Stimulated activated CD8-positive, alpha-beta memory T cell treated with anti-CD3 and anti-CD28 coated beads, Interleukin-15, amount 100 ng/mL, for 48 hours (primary cell): Measurements from ENCODE around the gene PPM1N.

Source experiments
- DNase-seq, 2 donors: peaks; one replicate each; pipeline ENCODE4 v3.0.0-alpha.2; 2020; ENCODE audit warnings: low read depth in 2 of 2

The PPM1N gene

DNA sequence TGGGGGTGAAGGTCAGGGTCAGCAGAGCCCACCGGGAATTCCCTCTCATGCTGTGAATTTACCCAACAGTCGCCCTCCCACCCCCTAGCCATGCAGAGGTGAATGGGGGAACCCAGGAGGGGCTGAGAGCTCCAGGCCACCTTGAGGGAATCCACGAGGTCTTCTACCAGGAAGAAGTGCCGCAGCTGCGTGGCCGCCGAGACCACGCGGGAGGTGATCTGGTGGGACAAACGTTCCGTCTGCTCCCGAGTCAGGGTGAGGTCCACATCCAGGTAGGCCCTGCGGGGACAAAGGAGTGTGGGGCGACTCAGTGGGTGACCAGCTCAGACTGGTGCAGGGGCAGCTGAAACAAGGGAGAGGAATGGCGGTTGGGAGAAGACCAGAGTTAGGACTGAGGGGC lies 9.5 kb upstream of the PPM1N start:
- DNase-seq = no peak

DNA sequence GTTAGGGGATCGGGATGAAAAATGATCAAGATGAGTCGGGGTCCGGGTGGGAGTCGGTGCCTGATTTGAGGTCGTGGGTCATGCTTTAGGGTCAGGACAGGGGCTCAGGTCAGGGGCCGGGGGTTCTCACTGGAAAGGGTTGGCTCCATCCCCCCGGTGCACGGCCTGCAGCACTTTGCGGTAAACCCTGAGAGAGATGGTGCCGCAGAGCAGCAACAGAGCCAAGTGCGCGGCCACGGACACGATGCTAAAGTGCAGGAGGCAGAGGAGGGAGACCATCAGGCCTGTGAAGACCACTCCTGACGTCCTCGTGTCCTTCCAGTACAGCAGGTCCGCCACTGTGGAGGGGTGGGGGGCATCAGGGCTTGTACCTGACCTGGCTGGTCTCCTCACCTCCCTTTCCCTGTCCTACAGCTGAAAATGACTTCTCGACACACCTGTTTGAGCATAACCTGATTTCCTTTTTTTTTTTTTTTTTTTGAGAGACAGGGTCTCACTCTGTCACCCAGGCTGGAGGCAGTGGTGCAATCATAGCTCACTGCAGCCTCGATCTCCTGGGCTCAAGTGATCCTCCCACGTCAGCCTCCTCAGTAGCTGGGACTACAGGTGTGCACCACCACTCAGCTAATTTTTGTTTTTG lies 8.9 kb upstream of the PPM1N start:
- DNase-seq = no peak

GRCh38 chr19:45492137-45492626 lies 6.1 kb upstream of the PPM1N start:
- DNase-seq = no peak

DNA sequence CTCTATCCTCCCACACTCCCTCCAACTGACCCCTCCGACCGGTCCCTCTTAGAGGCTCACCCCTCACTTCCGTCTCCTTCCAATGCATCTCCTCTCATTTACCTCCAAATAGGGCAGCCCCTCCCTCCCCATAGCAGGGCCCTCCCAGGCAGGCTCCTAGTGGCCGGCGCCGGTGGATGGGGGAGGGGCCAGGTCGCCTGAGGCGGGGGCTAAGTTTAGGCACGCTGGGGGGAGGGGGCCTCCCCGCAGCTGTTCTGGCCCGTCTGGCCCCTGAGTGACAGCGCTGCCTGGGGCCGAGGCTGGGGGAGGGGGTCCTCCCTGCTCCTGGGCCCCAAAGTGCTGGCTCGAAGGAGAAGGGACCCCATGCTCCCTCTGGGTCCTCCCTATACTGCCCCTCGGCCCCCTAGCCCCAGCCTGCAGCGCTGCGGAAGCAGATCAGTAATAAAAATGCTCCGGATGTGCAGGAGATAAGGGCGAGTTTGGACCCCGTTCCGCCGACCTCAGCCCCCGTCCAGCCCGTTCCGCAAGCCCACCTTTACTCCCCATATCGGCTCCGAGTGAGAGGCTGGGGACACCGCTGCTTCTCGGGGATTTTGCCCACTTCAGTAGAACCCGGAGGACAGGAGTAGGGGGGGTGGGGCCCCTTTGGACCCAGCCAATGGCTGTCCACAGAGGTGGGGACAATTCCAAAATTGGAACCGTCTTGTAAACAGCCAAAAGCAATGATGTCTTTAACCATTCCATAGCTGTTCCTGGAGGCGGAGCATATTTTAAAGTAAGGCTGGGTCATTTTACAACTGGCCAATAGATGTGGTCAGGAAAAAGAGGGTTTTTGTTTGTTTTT lies 5.4 kb upstream of the PPM1N start:
- DNase-seq = no peak

DNA sequence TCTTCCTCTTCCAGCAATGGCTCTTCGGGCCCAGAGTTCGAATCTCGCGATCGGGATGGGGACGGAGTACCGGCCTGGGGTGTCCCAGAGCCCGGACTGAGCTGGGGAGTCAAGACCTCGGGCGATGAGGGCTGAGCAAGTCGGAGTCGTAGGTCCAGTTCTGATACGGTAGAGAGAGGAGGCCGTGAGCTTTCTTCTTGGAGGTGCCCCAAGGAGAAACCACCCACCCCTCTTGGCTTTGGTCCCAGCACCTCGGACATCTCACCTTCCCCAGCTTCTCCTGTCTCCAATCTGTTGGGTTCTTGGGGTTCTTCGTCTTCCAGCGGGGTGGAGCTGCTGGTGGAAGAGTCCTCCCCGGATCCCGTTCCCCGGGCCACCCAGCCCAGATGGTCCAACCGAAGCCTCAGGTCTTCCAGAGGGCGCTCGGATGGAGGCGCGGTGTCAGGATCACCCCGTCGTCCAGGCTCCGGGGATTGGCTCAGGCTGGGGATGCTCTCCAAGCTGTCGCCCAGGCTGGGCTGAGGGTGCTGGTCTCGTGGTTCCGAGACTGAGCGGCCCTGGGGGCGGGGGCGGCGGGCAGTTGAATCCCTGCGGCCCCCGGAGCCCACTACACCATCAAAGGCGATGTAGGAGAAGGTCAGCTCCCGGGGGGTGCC lies 3.9 kb upstream of the PPM1N start:
- DNase-seq = no peak

GRCh38 chr19:45495178-45495577 lies 3.1 kb upstream of the PPM1N start:
- no peak for DNase-seq

- DNase-seq = no peak
These were observed 1.8 kb upstream of the PPM1N start for GRCh38 chr19:45496349-45496953.

DNA sequence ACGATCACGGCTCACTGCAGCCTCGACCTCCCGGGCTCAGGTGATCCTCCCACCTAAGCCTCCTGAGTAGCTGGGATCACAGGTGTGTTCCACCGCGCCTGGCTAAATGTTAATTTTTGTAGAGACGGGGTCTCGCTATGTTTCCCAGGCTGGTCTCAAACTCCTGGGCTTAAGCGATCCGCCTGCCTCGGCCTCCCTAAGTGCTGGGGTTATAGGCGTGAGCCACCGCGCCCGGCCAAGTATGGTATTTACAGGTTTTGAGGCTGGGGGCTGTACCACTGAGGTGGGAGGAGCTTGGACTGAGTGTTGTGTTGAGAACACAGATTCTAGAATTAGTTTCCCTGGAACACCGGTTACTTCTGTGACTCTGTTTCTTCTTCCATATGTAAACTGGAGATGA lies 452 bp upstream of the PPM1N start:
- no peak for DNase-seq

DNA sequence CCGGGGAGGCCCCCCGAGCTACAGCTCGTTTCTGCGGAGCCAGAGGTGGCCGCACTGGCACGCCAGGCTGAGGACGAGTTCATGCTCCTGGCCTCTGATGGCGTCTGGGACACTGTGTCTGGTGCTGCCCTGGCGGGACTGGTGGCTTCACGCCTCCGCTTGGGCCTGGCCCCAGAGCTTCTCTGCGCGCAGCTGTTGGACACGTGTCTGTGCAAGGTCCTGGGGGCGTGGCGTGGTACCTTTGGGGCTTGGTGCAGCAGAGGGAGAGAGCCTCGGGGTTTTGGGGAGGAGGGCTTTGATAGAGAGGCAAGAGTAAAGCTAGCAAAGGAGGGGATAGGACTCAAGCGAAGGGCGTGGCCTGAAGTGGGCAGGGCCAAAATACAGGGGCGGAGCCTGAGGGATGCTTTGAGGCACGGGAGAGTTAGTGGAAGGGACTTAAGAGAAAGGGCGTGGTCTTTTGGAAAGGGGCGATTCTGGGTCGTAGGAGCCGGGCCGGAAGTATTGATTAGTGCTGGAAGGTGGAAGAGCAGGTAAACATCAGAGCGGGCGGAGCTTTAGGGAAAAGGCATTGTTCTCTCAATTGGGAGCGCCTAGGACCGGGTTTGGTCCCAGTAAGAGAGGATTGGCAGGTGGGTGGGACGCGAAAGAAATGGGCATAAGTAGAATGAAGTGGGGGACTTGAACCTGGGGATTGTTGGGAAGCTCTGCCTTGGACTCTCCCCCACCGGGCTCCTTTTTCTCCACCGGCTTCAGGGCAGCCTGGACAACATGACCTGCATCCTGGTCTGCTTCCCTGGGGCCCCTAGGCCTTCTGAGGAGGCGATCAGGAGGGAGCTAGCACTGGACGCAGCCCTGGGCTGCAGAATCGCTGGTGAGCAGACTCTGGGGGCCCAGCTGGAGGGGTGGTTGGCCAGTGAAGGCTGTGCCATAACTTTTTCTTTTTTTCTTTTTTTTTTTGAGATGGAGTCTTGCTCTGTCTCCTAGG lies 1.2 kb downstream of the PPM1N start:
- DNase-seq = peak in 1 of 2 donors; percentile 72

GRCh38 chr19:45500918-45501729 lies 2.9 kb downstream of the PPM1N start:
- DNase-seq = no peak

DNA sequence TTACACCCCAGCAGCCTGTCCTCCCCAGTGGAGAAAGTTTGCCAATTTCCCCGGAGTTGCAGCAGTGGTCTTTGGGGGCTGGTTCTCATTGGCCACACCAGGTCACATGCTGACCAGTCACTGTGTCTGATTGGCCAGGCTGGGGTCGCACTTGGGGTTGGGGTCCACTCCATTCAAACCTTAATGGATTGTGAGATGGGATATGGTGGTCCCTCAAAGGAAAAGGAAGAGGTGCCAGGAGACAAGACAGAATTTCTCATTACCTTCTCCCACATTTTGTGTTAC lies 3.4 kb downstream of the PPM1N start:
- DNase-seq = no peak

- DNase-seq = no peak
These were observed 3.9 kb downstream of the PPM1N start for GRCh38 chr19:45502111-45502510.

DNA sequence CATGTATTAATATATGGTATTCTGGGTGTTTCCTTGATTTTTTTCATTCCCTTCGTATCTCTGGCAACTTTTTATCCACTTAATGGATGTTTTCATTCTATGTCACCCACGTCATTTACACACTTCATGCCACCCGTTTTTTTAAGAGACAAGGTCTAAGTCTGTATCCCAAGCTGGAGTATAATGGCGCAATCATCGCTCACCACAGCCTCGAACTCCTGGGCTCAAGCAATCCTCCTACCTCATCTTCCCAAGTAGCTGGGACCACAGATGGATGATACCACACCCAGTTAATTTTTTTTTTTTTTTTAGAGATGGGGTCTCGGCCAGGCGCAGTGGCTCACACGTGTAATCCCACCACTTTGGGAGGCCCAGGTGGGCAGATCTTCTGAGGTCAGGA lies 5.7 kb downstream of the PPM1N start:
- no peak for DNase-seq

DNA sequence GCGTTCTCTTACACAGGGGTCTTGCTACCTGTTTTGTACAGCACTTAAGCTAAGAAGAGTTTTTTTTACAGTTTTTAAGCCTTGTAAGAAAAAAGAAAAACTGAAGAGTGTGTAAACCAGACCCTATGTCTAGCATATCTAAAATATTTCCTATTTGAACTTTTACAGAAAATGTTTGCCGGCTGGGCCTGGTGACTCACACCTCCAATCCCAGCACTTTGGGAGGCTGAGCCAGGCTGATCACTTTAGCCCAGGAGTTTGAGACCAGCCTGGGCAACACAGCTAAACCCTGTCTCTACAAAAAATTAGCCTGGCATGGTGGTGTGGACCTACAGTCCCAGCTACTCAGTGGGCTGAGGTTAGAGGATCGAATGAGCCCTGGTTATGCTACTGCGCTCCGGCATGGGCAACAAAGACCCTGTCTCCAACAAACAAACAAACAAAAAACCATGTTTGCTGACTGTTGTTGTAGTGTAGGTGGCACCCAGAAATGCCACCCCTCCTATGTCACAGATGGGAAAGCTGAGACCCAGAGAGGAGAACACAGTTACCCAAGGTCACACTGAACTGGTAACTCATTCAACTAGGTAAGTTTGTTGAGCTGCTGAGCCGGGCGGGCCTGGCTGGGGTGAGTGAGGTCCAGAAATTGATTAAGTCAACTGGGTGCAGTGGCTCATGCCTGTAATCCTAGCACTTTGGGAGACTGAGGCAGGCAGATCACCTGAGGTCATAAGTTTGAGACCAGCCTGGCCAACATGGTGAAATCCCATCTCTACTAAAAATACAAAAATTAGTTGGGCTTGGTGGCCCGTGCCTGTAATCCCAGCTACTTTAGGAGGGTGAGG lies 7.1 kb downstream of the PPM1N start:
- DNase-seq = no peak

GRCh38 chr19:45505996-45506245 lies 7.7 kb downstream of the PPM1N start:
- DNase-seq = no peak

- DNase-seq = peak; percentile 99
These were observed 8.2 kb downstream of the PPM1N start for GRCh38 chr19:45506246-45506988.

DNA sequence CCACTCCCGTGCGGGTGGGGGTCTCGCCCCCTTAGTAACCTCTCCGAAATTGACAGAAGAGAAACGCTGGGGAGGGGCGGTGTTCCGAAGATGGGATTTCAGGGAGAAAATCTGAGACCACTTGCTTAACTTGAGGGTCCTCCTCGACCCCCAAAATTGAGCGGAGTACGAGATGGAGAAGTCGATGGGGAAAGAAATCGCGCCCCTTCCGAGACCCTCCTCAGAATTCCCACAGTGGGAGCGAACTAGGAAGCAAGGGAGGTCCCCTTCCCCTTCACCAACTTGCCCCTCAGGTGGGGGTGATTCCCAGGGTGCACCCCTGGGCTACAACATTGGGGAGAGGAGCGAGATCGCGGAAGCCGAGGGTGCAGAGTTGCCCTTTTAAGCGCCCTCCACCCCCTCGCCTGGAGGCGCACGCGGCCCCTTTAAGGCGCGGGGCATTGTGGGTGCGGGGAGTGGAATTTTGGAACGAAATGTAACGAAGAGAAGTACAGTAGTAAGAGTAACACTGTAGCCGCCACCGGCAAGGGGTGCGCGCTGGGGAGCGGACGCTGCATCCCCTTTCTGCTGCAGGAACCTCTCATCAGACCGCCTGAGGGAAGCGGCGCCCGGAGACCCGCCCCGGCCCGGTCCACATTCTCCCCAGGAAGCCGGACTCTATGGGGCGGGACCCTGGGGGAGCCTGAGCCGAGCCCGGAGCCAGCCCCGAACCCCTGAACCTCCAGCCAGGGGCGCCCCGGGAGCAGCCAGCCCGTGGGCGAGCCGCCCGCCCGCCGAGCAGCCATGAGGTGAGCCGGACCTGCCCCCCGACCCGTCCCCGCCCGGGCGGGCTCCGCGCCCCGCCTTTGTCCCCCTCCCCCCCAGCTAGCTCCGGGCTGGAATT lies 9.0 kb downstream of the PPM1N start, which contains the start of gene VASP:
Gene VASP (plus strand): TSS at position 491 of the 883 bp plus-strand sequence. CDS start 293 bp downstream, at position 784.
- peak; percentile 87 to 88 for DNase-seq

- DNase-seq = no peak
These were observed 9.7 kb downstream of the PPM1N start for GRCh38 chr19:45507872-45508416.
